Upper lobe of left lung (tissue), 6 donors: ENCODE results near the gene TMEM170A. TPM values are rescaled to one million over a fixed set of nuclear protein-coding genes. Genes with fewer than 3 reads are reported as not detected.
A peak's percentile ranks its signal among the peaks of the same experiment; 100 is the strongest.

Experiments
- ATAC-seq, 2 donors: fragments of 200-7000 bp; cut with Tn5 transposase; one replicate each; pipeline ENCODE4 v1.9.1; 2022; ENCODE audit warnings: mild to moderate bottlenecking in 2 of 2, moderate library complexity in 2 of 2; ENCODE audit not compliant: low FRiP score in 2 of 2
- DNase-seq, 2 donors: peaks; one replicate each; pipeline ENCODE4 v3.0.0-alpha.2; 2019 to 2020
- H3K27ac ChIP-seq, 4 donors: fragments of 200-600 bp; sonication (generic); one replicate each; pipeline ENCODE4 v1.5.1; 2016 to 2019
- H3K27me3 ChIP-seq, 4 donors: fragments of 200-600 bp; sonication (generic); one replicate each; pipeline ENCODE4 v1.5.1; 2017 to 2019
- H3K36me3 ChIP-seq, 4 donors: fragments of 200-600 bp; sonication (generic); one replicate each; pipeline ENCODE4 v1.5.1; 2016 to 2019
- H3K4me1 ChIP-seq, 4 donors: fragments of 200-600 bp; sonication (generic); one replicate each; pipeline ENCODE4 v1.5.1; 2018 to 2019
- H3K4me3 ChIP-seq, 4 donors: fragments of 200-600 bp; sonication (generic); one replicate each; pipeline ENCODE4 v1.5.1; 2017 to 2019; ENCODE audit warnings: mild to moderate bottlenecking in 2 of 4, moderate library complexity in 1 of 4
- H3K9me3 ChIP-seq, 4 donors: fragments of 200-600 bp; sonication (generic); one replicate each; pipeline ENCODE4 v1.5.1; 2018 to 2019
- EP300 ChIP-seq, 4 donors: sonication (generic); formaldehyde crosslinking; IDR thresholded peaks; one replicate each; pipeline ENCODE4 v1.5.1; 2017; ENCODE audit warnings: antibody characterized with exemption in 4 of 4, control low read depth in 2 of 4
- POLR2A ChIP-seq, 4 donors: fragments of 450-650 bp; IDR thresholded peaks; one replicate each; pipeline ENCODE4 v1.5.1; 2016 to 2017; ENCODE audit warnings: antibody characterized with exemption in 4 of 4, mild to moderate bottlenecking in 2 of 4
- POLR2AphosphoS5 ChIP-seq, 2 donors: sonication (generic); formaldehyde crosslinking; IDR thresholded peaks; one replicate each; pipeline ENCODE4 v1.5.1; 2017; ENCODE audit warnings: antibody characterized with exemption in 2 of 2
- WGBS, 2 donors: methylation state at CpG; one replicate each; pipeline ENCODE4 v1.1.5; 2017 to 2018; 5-methylcytosine and 5-hydroxymethylcytosine counted together
- total RNA-seq, 6 donors: library from RNA; depleted of rRNA in 4 of 6; stranded (reverse); fragments of >200 nt in 4 of 6; gene quantifications; one replicate each; pipeline versions ENCODE4 v1.1.0 to v1.2.1, GENCODE V29; 2016 to 2021
- TF ChIP-seq, protein P1 (sequence below), 6 experiments: fragments of 450-650 bp in 4 of 6; fragments of 200-600 bp in 2 of 6; sonication (generic) in 2 of 6; IDR thresholded peaks; one replicate each; pipeline ENCODE4 v1.5.1; 2016 to 2019; ENCODE audit warnings: antibody characterized with exemption in 6 of 6
- donor health status: DM: no; HTN: no; CAD: no; lungs with moderate emphysema.
- donor health status: DM: no; HTN: yes; CAD: no; lungs with severe emphysema.

Gene TMEM170A
- total RNA-seq, 6 donors from 2014 or later, result 11.5 to 31.6 (median 25.5) TPM

GRCh38 chr16:75415169-75415905, 49.2 kb downstream of the TMEM170A start:
- Histone ChIP-seq H3K4me3 (no peak overlapping the region), H3K27ac (no peak overlapping the region), H3K4me1 (peaks cover 0 to 12% (median 2%) of the 10 kb centered on the region in 4 donors), H3K36me3 (peaks cover 3 to 19% (median 15%) of the 10 kb centered on the region in 4 donors), H3K27me3 (no peaks in the 10 kb centered on the region), H3K9me3 (no peaks in the 10 kb centered on the region)
- ATAC-seq (no peak), DNase-seq (no peak)
- WGBS, 2 donors, result 77 to 84% methylated on average over 4 of the region's 4 CpGs
- TF ChIP-seq POLR2A (IDR thresholded peaks at IDR 0.05) (no peak), EP300 (IDR thresholded peaks at IDR 0.05) (no peak), POLR2AphosphoS5 (IDR thresholded peaks at IDR 0.05) (no peak)
- TF ChIP-seq, protein P1, sequence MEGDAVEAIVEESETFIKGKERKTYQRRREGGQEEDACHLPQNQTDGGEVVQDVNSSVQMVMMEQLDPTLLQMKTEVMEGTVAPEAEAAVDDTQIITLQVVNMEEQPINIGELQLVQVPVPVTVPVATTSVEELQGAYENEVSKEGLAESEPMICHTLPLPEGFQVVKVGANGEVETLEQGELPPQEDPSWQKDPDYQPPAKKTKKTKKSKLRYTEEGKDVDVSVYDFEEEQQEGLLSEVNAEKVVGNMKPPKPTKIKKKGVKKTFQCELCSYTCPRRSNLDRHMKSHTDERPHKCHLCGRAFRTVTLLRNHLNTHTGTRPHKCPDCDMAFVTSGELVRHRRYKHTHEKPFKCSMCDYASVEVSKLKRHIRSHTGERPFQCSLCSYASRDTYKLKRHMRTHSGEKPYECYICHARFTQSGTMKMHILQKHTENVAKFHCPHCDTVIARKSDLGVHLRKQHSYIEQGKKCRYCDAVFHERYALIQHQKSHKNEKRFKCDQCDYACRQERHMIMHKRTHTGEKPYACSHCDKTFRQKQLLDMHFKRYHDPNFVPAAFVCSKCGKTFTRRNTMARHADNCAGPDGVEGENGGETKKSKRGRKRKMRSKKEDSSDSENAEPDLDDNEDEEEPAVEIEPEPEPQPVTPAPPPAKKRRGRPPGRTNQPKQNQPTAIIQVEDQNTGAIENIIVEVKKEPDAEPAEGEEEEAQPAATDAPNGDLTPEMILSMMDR (IDR thresholded peaks at IDR 0.05), result no peak

DNA sequence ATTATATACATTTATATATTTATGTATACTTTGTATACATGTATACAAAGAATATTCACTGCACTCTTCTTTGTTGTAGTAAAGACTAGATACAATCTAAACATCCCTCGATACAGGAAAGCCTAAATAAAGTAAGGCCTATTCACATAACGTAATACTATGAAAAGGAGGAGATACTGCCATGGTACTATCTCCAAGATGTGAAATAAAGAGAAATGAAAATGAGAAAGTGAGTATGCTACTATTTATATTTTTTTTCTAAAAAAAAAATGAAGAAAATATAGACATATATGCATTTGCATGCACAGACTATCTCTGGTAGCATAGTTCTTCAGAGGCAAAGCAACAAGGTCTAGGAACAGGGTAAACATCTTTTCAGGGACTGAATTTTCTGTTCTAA, 50.5 kb downstream of the TMEM170A start:
- Histone ChIP-seq H3K4me3 (no peak overlapping the region), H3K27me3 (no peaks in the 10 kb centered on the region), H3K27ac (no peak overlapping the region), H3K9me3 (no peaks in the 10 kb centered on the region), H3K36me3 (peaks cover 3 to 30% (median 15%) of the 10 kb centered on the region in 4 donors), H3K4me1 (peaks cover 0 to 12% (median 2%) of the 10 kb centered on the region in 4 donors)
- TF ChIP-seq EP300 (IDR thresholded peaks at IDR 0.05), result no peak
- TF ChIP-seq, protein P1 (IDR thresholded peaks at IDR 0.05), result no peak
- TF ChIP-seq POLR2A (IDR thresholded peaks at IDR 0.05), result no peak
- TF ChIP-seq POLR2AphosphoS5 (IDR thresholded peaks at IDR 0.05), result no peak
- WGBS, 2 donors, result 55 to 73% methylated on average over 2 of the region's 2 CpGs
- ATAC-seq (no peak), DNase-seq (no peak)

DNA sequence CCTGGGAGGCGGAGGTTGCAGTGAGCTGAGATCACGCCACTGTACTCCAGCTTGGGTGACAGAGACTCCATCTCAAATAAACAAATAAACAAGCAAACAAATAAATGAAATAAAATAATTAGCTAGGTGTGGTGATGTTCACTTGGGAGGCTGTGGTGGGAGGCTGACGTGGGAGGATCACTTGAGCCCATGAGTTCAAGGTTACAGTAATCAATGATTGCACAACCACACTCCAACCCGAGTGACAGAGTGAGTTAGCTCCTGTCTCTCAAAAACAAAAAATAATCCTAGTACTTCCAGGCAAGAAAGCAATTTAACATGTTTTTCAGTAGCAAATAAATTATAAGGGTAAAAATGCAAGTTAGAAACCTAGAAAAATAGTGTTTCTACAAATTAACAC, 57.5 kb downstream of the TMEM170A start:
- 70 to 83% methylated on average over 4 of the region's 4 CpGs for WGBS, 2 donors
- H3K27me3 ChIP-seq, result no peaks in the 10 kb centered on the region
- no peaks in the 10 kb centered on the region for H3K9me3 ChIP-seq
- ATAC-seq, result no peak
- no peak for DNase-seq
- H3K36me3 ChIP-seq, result peaks cover 0 to 51% (median 11%) of the 10 kb centered on the region in 4 donors
- H3K4me1 ChIP-seq, result peaks cover 7 to 9% (median 9%) of the 10 kb centered on the region in 4 donors
- TF ChIP-seq, protein P1 (IDR thresholded peaks at IDR 0.05), result no peak
- no peak overlapping the region for H3K27ac ChIP-seq
- H3K4me3 ChIP-seq, result no peak overlapping the region

GRCh38 chr16:75402821-75403475, 61.5 kb downstream of the TMEM170A start:
- Histone ChIP-seq H3K27me3 (no peaks in the 10 kb centered on the region), H3K27ac (peak overlapping the region in 3 of 4 donors; percentile 37 to 67 (median 44)), H3K36me3 (peaks cover 0 to 20% (median under 1%) of the 10 kb centered on the region in 4 donors), H3K9me3 (no peaks in the 10 kb centered on the region), H3K4me3 (no peak overlapping the region), H3K4me1 (peaks cover 10 to 12% (median 11%) of the 10 kb centered on the region in 4 donors)
- WGBS, 2 donors, result 38% methylated on average over 3 of the region's 3 CpGs
- DNase-seq (no peak), ATAC-seq (peak in 1 of 2 donors; percentile 82)
- TF ChIP-seq EP300 (IDR thresholded peaks at IDR 0.05), result no peak
- TF ChIP-seq, protein P1 (IDR thresholded peaks at IDR 0.05), result peak; percentile 47 to 65 (median 56)
